ENCODE measurements around the gene HOXB5.

DNA sequence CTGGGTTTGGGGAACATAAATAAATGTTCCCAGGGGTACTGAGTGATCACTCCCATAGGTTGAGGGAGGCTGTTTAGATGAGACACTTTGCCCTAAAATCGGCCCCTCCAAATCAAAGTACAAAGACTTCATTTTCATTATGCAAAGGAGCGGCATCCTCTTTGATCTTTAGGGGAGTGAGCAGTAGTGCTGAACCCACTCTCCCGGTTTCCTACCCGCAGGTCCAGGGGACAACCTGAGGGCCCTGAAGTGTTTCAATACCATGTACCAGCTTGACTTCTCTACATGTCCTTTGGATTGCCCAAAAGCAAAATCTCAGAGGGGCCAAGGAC is 7.6 kb upstream of the HOXB5 start:
- TF ChIP-seq, protein P1, sequence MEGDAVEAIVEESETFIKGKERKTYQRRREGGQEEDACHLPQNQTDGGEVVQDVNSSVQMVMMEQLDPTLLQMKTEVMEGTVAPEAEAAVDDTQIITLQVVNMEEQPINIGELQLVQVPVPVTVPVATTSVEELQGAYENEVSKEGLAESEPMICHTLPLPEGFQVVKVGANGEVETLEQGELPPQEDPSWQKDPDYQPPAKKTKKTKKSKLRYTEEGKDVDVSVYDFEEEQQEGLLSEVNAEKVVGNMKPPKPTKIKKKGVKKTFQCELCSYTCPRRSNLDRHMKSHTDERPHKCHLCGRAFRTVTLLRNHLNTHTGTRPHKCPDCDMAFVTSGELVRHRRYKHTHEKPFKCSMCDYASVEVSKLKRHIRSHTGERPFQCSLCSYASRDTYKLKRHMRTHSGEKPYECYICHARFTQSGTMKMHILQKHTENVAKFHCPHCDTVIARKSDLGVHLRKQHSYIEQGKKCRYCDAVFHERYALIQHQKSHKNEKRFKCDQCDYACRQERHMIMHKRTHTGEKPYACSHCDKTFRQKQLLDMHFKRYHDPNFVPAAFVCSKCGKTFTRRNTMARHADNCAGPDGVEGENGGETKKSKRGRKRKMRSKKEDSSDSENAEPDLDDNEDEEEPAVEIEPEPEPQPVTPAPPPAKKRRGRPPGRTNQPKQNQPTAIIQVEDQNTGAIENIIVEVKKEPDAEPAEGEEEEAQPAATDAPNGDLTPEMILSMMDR (IDR thresholded peaks at IDR 0.05), result no peak
- TF ChIP-seq POLR2A (IDR thresholded peaks at IDR 0.05), result no peak
